HG03103 (cell line): Measurements from ENCODE around the gene NADK.

Experiments
- ATAC-seq: cut with Tn5 transposase; IDR thresholded peaks from one replicate; pipeline ENCODE4 v1.9.1; 2021; ENCODE audit warnings: low read depth; ENCODE audit not compliant: unreplicated experiment

The NADK gene

DNA sequence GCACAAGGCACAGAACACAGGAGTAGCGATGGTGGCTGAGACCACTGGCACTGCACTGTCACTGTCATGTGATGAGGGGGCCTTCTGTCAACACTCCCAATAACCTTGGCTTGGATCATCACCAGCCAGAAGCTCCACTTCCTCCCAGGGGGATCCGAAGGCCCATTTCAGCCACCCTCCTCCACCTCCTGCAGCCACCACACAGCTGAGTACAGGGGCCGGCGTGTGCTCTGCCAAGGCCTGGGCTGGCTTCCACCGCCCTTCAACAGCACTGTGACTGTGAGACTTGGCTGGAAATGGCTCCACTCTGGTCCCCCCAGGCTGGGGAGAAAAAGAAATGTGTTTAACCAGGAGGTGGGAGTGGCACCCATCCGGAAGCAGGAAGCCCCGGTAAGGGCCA lies 9.9 kb upstream of the NADK start:
- ATAC-seq = no peak

GRCh38 chr1:1786836-1787605 lies 8.8 kb upstream of the NADK start:
- ATAC-seq = no peak

DNA sequence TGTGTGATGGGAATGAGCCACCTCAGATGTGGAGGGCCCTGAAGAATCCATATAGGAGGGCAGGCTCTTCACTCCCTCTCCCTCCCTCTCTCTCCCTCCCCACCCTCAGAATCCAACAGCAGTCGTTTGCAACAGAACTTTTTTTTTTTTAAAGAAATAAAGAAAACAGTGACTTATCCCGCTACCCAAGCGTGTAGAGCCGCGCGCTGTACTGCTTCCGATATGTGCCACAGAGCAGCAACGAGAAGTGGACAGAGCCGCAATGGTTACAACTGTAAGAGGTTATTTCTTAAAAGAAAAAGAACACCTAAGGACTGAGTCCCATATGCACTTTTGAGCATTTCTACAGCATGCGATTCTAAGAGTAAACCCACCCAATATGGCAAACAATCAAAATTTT lies 7.4 kb upstream of the NADK start:
- no peak for ATAC-seq

GRCh38 chr1:1784933-1785332 lies 6.7 kb upstream of the NADK start:
- no peak for ATAC-seq

DNA sequence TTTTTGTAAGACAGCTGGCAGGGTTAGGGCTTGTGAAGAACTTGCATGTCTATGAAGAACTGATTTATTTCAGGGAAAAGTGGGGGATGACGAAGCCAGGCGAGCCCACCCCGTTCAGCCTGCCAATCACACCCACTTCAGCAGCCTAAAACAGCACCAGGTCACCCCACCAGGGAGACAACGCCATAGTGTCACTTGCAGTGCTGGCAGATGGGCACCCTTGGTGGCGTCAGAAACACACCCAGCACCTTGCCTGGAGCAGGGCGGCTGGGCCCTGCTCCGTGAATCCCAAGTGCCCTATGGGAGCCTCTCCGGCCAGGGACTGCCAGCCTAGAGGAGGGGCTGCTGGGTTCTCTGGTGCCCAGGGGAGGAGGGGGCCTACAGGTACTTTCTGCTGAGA lies 5.0 kb upstream of the NADK start:
- ATAC-seq = no peak

DNA sequence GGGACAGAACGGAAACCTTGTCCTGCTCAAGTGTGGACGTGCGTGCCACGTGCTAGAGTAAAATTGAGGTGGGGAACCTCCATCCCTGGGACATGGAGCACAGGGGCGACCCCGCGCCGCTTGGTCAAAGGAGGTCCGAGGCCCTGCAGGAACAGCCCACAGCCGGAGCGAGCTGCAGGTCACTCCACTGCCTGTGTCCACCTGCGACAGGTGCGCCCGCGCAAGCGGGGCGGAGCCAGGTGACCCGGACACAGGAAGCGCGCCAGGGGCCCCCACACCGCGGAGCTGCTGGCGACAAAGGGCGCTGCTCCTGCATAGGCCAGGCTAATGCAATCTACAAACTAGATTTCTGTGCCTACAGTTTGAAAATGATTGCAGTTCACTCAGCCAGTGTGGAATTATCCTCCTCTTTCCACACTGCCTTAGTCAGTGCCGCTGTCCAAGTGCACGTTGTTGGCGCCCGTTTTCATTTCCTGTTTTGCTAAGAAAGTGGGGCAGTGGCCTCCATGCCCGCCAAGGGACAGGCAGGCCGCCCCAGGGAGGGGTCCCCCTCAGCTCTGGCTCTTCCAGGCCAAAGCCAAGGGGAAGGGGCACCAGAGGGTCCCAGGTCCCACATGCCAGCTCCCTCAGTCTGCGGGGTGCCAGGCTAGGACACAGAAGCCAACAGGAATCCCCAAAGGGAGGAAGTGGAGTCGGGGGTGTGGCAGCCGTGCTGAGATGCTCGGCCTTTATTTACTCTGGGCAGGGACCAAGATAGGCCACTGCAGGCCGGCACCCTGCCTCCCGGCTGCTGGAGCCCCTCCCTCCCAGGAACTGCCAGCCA lies 4.3 kb upstream of the NADK start:
- no peak for ATAC-seq

- ATAC-seq = no peak
Observed at GRCh38 chr1:1781526-1781903, 3.2 kb upstream of the NADK start.

DNA sequence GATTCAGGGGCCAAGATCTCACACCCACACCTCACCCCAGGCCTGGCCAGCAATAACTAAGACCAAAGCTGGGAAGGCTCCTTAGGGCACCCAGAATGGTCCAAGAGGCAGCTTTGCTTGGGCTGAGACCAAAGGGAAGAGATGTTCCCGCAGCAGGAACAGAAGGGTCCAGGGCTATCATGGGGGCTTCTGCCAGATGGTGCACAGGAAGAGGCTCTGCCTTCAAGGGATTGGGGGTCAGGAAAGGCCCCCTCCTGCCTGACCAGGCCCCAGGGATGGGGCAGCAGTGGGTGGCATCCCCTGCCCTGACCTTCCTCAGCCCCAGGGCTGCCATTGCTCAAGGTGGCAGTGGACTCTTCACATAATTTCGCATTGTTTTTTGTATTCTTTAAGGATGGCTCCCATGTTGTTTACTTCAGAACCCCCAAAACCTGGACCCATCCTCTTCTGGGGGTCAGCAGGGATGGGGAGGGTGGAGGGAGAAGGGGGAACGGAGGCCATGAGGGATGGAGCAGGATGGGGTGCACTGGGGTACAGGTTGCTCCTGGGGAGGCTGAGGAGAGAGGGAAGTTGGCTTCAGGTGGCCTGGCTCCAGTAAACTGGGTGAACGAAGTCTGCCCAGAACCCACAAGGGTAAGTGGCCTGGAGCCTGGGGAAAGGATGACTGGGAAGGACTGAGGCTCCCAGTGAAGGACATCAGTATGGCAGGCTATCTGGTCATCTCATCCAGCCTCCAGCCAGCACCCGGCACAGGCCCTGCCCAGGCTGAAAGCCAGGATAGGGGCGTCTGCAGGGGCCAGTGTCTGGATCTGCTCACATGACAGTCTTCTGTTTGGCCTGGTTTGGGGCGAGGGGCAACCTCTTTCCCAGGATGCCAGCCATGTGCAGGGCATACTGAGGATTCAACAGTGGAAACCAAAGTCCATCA lies 2.6 kb upstream of the NADK start:
- ATAC-seq = no peak

DNA sequence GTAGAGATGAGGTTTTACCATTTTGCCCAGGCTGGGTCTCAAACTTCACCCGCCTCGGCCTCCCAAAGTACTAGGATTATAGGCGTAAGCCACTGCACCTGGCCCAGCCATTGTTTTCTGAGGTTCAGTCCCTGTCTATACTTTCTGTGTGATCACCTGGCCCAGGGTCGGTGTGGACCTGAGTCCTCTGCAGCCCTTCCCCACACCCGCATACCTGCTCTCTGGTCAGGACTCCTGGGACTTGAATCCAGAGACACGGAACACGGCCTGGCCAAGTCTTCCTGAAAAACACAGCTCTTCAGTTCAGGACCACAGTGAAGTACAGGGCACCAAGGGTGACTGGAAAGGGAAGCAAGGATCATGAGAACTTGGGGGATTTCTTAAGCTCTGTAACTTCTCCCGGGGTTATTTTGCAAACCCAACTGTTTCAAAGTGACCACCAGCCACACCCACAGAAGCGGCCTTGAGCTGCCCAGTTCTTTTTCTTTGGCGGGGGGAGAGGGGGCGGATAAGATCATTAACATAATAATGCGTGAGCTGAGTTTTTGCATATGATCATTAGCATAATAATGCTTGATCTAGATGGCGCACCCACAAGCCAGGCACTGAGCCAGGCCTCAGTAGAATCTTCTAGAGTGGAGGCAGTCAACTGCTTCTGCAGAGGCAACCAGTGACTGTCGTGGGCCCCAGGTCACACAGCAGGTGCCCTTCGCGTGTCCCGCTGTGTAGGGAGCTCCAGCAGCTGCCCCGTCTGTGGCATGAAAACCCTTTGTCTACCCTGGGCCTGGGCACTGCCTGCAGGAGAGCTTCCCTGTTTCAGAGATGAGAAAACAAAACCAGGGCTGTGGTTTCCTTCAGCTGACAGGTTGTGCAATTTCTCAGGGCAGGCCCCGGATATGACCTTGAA lies 1.7 kb upstream of the NADK start:
- no peak for ATAC-seq

- no peak for ATAC-seq
Observed at GRCh38 chr1:1779320-1779675, 1.0 kb upstream of the NADK start.

- peak; percentile 60 for ATAC-seq
Observed at GRCh38 chr1:1778663-1779319, 521 bp upstream of the NADK start.

DNA sequence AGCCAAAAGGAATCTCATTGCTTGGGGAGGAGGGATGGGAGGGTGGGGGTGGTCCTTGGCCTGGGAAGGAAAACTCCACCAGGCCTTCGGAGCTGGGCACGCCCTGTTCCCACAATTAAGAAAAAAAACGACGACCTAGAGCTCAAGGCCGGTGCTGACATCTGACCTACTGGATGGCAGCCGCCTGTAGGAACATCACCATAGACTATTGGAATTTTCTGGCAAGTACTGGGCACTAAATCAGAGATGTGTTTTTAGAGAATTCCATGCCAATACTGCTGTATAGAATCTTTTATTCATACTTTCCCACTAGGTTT lies 729 bp downstream of the NADK start:
- no peak for ATAC-seq

GRCh38 chr1:1776672-1777582 lies 1.3 kb downstream of the NADK start:
- ATAC-seq = no peak

DNA sequence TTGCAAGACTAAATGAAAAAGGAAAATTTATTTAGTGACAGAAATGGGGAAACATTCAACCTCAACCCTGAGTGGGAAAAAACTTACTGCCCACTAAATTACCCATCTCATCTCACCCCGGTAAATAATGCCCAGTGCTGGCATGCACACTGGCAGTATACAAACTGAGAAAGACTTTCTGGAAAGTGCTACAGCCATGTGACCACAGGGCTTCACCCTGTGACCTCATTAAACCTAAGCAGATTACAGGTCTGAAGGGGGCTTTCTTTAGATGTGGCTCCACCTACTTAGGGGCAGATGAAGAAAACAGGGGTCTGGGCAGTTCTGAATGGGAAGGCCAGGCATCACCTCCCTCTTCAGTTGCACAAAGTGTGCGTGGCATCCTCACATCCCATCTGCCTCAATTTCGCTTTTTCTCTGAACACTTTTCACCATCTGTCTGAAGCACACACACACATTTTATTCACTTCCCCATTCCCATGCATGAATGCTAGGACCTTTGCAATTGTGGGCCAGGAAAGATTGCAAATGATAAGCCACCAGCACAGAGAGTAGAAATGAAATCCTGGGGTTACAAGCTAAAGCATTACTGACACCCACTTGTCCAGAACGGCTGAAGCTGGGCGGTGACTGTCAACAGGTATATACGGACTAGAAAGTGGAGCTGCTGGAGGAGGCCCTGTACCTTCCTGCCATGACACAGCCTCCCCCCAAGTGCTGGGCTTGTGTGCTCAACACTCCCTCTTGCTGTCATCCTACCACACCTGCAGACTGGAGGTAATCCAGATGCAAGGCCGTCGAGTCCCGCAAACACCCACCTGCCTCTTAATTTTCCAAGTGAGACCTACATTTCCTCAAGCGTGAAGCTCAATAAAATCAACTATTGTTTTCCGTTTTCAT lies 2.7 kb downstream of the NADK start:
- no peak for ATAC-seq

- ATAC-seq = no peak
Observed at GRCh38 chr1:1773874-1774273, 4.4 kb downstream of the NADK start.

GRCh38 chr1:1771096-1771495 lies 7.2 kb downstream of the NADK start:
- no peak for ATAC-seq

- no peak for ATAC-seq
Observed at GRCh38 chr1:1770102-1770501, 8.2 kb downstream of the NADK start.
